ENCODE data around the gene ATOX1. TPM values are rescaled to one million over a fixed set of nuclear protein-coding genes. Genes with fewer than 3 reads are reported as not detected.
"Not testable (repeated sequence)": the region's sequence is repeated elsewhere in the genome, so short reads cannot be mapped to it uniquely, and the experiment has no call there.

Gene ATOX1
- total RNA-seq, 1 donor from 2014 or later: 101 TPM

DNA sequence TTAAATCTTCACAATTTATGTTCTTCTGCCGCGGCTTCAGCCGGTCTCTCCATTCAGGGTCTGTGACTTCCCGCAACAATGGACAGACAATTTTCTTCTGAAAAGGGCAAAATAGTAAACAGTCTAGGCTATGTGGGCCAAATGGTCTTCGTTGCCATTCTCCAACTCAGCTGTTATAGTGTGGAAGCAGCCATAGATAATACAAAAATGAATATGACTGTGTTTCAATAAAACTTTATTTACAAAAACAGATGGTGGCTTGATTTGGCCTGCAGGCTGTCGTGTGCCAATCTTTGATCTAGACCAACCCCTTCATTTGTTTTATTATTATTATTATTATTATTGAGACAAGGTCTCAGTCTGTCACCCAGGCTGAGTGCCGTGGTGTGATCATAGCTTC lies 28.1 kb downstream of the ATOX1 start:
- no peak overlapping the region for H3K27ac Mint-ChIP-seq
- TF ChIP-seq, protein P1, sequence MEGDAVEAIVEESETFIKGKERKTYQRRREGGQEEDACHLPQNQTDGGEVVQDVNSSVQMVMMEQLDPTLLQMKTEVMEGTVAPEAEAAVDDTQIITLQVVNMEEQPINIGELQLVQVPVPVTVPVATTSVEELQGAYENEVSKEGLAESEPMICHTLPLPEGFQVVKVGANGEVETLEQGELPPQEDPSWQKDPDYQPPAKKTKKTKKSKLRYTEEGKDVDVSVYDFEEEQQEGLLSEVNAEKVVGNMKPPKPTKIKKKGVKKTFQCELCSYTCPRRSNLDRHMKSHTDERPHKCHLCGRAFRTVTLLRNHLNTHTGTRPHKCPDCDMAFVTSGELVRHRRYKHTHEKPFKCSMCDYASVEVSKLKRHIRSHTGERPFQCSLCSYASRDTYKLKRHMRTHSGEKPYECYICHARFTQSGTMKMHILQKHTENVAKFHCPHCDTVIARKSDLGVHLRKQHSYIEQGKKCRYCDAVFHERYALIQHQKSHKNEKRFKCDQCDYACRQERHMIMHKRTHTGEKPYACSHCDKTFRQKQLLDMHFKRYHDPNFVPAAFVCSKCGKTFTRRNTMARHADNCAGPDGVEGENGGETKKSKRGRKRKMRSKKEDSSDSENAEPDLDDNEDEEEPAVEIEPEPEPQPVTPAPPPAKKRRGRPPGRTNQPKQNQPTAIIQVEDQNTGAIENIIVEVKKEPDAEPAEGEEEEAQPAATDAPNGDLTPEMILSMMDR (IDR thresholded peaks at IDR 0.05; ENCODE audit: unreplicated experiment): no peak

GRCh38 chr5:151729597-151729996 lies 28.8 kb downstream of the ATOX1 start:
- H3K27me3 Mint-ChIP-seq (ENCODE audit: low read depth): not testable (repeated sequence)

More for the DNA sequence above, 28.1 kb downstream of the ATOX1 start:
- Mint-ChIP-seq H3K4me1 (no peaks in the 10 kb centered on the region), H3K27me3 (ENCODE audit: low read depth) (no peaks in the 10 kb centered on the region), H3K9me3 (peaks cover 18% of the 10 kb centered on the region), H3K4me3 (no peak overlapping the region), H3K36me3 (peaks cover 12% of the 10 kb centered on the region)
- DNase-seq (ENCODE audit: low spot score in 2 of 2, unreplicated experiment in 2 of 2): no peak

GRCh38 chr5:151724360-151724759 lies 34.1 kb downstream of the ATOX1 start:
- H3K4me1 Mint-ChIP-seq: peaks cover 5% of the 10 kb centered on the region
- H3K4me3 Mint-ChIP-seq: no peak overlapping the region
- no peak overlapping the region for H3K27ac Mint-ChIP-seq
- peaks cover 12% of the 10 kb centered on the region for H3K9me3 Mint-ChIP-seq
- peaks cover 6% of the 10 kb centered on the region for H3K36me3 Mint-ChIP-seq
- H3K27me3 Mint-ChIP-seq (ENCODE audit: low read depth): no peaks in the 10 kb centered on the region
- no peak for DNase-seq (ENCODE audit: low spot score in 2 of 2, unreplicated experiment in 2 of 2)
- TF ChIP-seq, protein P1 (IDR thresholded peaks at IDR 0.05; ENCODE audit: unreplicated experiment): no peak

More at GRCh38 chr5:151729597-151729996, 28.8 kb downstream of the ATOX1 start:
- Mint-ChIP-seq H3K9me3 (peaks cover 18% of the 10 kb centered on the region), H3K36me3 (peaks cover 12% of the 10 kb centered on the region)
- H3K4me3 Mint-ChIP-seq; DNase-seq (ENCODE audit: low spot score in 2 of 2, unreplicated experiment in 2 of 2); H3K4me1 Mint-ChIP-seq; H3K27ac Mint-ChIP-seq: not testable (repeated sequence)

DNA sequence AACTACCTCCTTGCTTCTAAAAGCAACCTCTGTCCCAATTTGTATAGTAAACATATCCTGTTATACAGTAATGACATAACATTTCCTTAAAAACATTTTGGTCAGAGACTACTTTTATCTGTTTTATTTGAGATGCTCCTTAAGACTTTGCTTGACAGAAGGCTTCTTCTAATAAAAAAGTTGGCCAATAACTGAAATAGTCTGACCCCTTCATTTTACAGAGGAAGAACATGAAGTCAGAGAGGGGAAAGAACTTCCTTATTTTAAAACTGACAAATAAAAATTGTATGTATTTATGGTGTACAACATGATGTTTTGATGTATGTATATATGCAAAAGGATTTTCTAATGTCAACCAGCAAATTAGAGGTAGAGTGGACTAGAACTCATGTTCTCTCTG lies 35.9 kb downstream of the ATOX1 start:
- no peak for DNase-seq (ENCODE audit: low spot score in 2 of 2, unreplicated experiment in 2 of 2)
- no peak overlapping the region for H3K4me3 Mint-ChIP-seq
- H3K9me3 Mint-ChIP-seq: peaks cover 4% of the 10 kb centered on the region
- TF ChIP-seq, protein P1 (IDR thresholded peaks at IDR 0.05; ENCODE audit: unreplicated experiment): no peak
- H3K27ac Mint-ChIP-seq: no peak overlapping the region
- H3K4me1 Mint-ChIP-seq: peaks cover 15% of the 10 kb centered on the region
- H3K27me3 Mint-ChIP-seq (ENCODE audit: low read depth): no peaks in the 10 kb centered on the region
- no peaks in the 10 kb centered on the region for H3K36me3 Mint-ChIP-seq

DNA sequence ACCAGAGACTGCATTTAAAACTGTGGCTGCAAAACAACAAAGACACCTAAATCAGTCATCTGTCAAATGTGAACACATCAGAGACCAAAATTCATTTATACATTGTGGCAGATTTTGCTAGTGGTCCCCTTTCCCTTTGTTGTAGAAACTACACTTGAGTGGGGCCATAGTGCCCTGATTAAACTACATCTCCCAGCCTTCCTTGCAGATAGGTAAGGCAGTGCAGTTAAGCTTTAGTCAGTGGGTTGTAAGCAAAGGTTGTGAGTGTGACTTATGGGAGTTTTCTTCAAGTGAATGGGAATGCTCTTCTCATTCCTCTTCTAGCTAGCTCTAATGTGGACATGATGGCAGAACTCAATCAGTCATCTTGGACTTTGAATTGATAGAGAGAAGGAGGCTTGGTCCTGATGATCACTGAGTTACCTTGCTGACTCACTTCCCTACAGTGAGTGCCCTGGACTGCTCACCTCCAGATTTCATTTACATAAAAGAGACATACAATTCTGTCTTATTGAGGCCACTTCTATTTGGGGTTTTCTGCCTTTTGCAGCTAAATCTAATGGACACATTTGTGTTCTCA lies 36.5 kb downstream of the ATOX1 start:
- Mint-ChIP-seq H3K27ac (no peak overlapping the region), H3K4me3 (no peak overlapping the region), H3K27me3 (ENCODE audit: low read depth) (no peaks in the 10 kb centered on the region), H3K36me3 (no peaks in the 10 kb centered on the region), H3K4me1 (peaks cover 16% of the 10 kb centered on the region), H3K9me3 (peaks cover 4% of the 10 kb centered on the region)
- TF ChIP-seq, protein P1 (IDR thresholded peaks at IDR 0.05; ENCODE audit: unreplicated experiment): no peak
- no peak for DNase-seq (ENCODE audit: low spot score in 2 of 2, unreplicated experiment in 2 of 2)

DNA sequence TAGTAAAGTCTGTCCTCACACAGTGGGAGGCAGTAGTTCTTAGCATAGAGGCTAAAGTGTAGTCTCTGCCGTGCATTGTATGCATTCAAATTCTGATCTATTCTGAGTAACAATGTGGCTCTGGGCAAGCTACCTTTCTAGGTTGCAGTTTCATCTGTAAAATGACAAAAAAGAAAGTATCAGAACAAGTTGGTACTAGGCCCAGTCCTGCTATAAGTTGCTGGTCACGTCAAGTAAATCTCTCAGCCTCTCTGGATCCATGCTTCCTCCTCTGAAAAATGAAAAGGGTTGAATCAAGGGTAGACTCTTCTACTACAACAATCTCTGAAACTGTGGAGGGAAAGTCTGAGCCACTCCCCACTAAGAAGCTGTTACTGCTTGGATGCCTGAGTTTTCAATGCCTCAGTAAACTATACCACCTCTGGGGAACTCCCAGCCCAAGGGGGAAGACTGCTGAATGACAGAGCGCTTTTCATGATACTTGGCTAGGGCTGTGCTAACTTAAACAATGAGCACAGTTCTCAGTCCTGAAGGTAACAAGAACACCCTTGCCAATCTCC lies 37.3 kb downstream of the ATOX1 start:
- Mint-ChIP-seq H3K27ac (peak overlapping the region; percentile 17), H3K27me3 (ENCODE audit: low read depth) (no peaks in the 10 kb centered on the region), H3K9me3 (peaks cover 4% of the 10 kb centered on the region), H3K4me1 (peaks cover 16% of the 10 kb centered on the region), H3K4me3 (no peak overlapping the region), H3K36me3 (no peaks in the 10 kb centered on the region)
- TF ChIP-seq, protein P1 (IDR thresholded peaks at IDR 0.05; ENCODE audit: unreplicated experiment): no peak
- no peak for DNase-seq (ENCODE audit: low spot score in 2 of 2, unreplicated experiment in 2 of 2)
